Ammon's horn (tissue), 1 donor: ENCODE data around the gene AP3S2.
"Not testable (repeated sequence)": the region's sequence is repeated elsewhere in the genome, so short reads cannot be mapped to it uniquely, and the experiment has no call there.

Experiments used
- DNase-seq: peaks from one replicate; pipeline ENCODE4 v3.0.0-alpha.2; 2016; ENCODE audit warnings: low spot score

AP3S2 gene

GRCh38 chr15:89893696-89894447 lies at the start of gene AP3S2:
Gene AP3S2, minus strand, starts transcription at chr15:89893994. Its CDS starts 45 bp downstream, at chr15:89893949.
- peak; percentile 95 for DNase-seq

GRCh38 chr15:89939910-89940309 lies 46.1 kb upstream of the AP3S2 start:
- DNase-seq = no peak

- DNase-seq = not testable (repeated sequence)
These were observed 45.6 kb upstream of the AP3S2 start for GRCh38 chr15:89939377-89939776.

GRCh38 chr15:89937365-89938350 lies 43.9 kb upstream of the AP3S2 start:
- no peak for DNase-seq

- no peak for DNase-seq
These were observed 43.0 kb upstream of the AP3S2 start for GRCh38 chr15:89936786-89937265.

- no peak for DNase-seq
These were observed 42.4 kb upstream of the AP3S2 start for GRCh38 chr15:89936051-89936785.

GRCh38 chr15:89932880-89933279 lies 39.1 kb upstream of the AP3S2 start:
- DNase-seq = no peak

- DNase-seq = no peak
These were observed 34.6 kb upstream of the AP3S2 start for GRCh38 chr15:89928421-89928820.

- DNase-seq = no peak
These were observed 32.4 kb upstream of the AP3S2 start for GRCh38 chr15:89926158-89926557.

- DNase-seq = no peak
These were observed 23.8 kb upstream of the AP3S2 start for GRCh38 chr15:89917442-89918101.

- no peak for DNase-seq
These were observed 22.9 kb upstream of the AP3S2 start for GRCh38 chr15:89916660-89917059.

- peak; percentile 54 for DNase-seq
These were observed 19.0 kb upstream of the AP3S2 start, which contains the start of gene ARPIN for GRCh38 chr15:89912674-89913396. Gene ARPIN, minus strand, starts transcription at chr15:89912952. Its CDS starts 117 bp downstream, at chr15:89912835.

GRCh38 chr15:89912145-89912673 lies 18.4 kb upstream of the AP3S2 start:
- peak; percentile 31 for DNase-seq

- peak; percentile 47 for DNase-seq
These were observed 17.3 kb upstream of the AP3S2 start for GRCh38 chr15:89910891-89911626.

GRCh38 chr15:89909611-89910010 lies 15.8 kb upstream of the AP3S2 start:
- DNase-seq = no peak

GRCh38 chr15:89908226-89908625 lies 14.4 kb upstream of the AP3S2 start:
- no peak for DNase-seq

GRCh38 chr15:89907289-89907688 lies 13.5 kb upstream of the AP3S2 start:
- DNase-seq = no peak

GRCh38 chr15:89905846-89906378 lies 12.1 kb upstream of the AP3S2 start:
- DNase-seq = no peak

GRCh38 chr15:89904519-89904918 lies 10.7 kb upstream of the AP3S2 start:
- DNase-seq = no peak

GRCh38 chr15:89903858-89904130 lies 10.0 kb upstream of the AP3S2 start:
- DNase-seq = no peak
